IPS-18c (cell line): Measurements from ENCODE around the gene HARS2.
"Not testable (repeated sequence)": the region's sequence is repeated elsewhere in the genome, so short reads cannot be mapped to it uniquely, and the experiment has no call there.

Source experiments
- H3K4me3 ChIP-seq: 2 replicates; pipeline ENCODE4 v1.7.0; 2013; ENCODE audit warnings: low read depth, mild to moderate bottlenecking, low read length, moderate library complexity; ENCODE audit not compliant: insufficient read depth
- H3K9me3 ChIP-seq: one replicate; pipeline ENCODE4 v1.6.1; 2013; ENCODE audit warnings: mild to moderate bottlenecking, low read length, moderate library complexity; ENCODE audit not compliant: control insufficient read depth, insufficient read depth

HARS2 gene

GRCh38 chr5:140690941-140691924 lies at the start of gene HARS2, which contains the start of gene HARS1:
TSS of gene HARS2 (plus strand) at chr5:140691455. CDS start at chr5:140691649, 194 bp downstream.
TSS of gene HARS1 (minus strand) at chr5:140691370. CDS start at chr5:140691304, 66 bp downstream.
- Histone ChIP-seq H3K9me3 (no peaks in the 10 kb centered on the region), H3K4me3 (peak within 1 kb of the TSS; percentile 99)

GRCh38 chr5:140641716-140642115 lies 49.5 kb upstream of the HARS2 start:
- no peaks in the 10 kb centered on the region for H3K9me3 ChIP-seq
- H3K4me3 ChIP-seq, result no peak overlapping the region

DNA sequence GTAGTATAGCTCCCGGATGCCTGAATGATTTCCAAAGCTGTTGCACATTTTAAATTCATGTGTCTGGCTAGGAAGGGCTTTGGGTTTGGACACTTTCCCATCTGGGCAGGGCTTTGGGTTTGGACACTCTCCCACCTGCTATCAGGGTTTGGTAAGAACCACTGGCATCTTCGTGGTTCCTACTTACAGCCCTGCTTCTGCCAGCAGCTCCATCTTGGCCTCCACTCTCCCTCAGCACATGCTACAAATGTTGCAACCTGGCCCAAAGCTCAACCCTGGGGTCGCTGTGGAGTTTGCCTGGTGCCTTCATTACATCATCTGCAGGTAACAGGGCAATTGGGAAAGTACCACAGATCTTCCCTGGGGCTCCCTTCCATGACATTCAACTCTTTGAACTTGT lies 48.5 kb upstream of the HARS2 start:
- no peak overlapping the region for H3K4me3 ChIP-seq
- no peaks in the 10 kb centered on the region for H3K9me3 ChIP-seq

- Histone ChIP-seq H3K9me3 (no peaks in the 10 kb centered on the region), H3K4me3 (peak overlapping the region; percentile 80)
Observed at GRCh38 chr5:140647042-140647419, 44.2 kb upstream of the HARS2 start.

- Histone ChIP-seq H3K4me3 (no peak overlapping the region), H3K9me3 (no peaks in the 10 kb centered on the region)
Observed at GRCh38 chr5:140658870-140659269, 32.4 kb upstream of the HARS2 start.

DNA sequence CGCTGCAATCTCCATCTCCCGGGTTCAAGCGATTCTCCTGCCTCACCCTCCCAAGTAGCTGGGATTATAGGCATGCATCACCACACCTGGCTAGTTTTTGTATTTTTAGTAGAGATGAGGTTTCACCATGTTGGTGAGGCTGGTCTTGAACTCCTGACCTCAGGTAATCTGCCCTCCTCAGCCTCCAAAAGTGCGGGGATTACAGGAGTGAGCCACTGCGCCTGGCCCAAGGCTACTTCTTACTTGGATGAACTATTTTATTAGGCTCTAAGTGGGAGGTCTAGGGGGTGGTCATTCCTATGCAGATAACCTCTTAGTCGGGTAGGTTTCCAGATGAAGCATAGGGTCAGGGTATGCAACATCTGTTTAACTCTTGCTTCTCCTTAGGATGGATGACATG lies 30.9 kb upstream of the HARS2 start:
- not testable (repeated sequence) for H3K4me3 ChIP-seq, H3K9me3 ChIP-seq

DNA sequence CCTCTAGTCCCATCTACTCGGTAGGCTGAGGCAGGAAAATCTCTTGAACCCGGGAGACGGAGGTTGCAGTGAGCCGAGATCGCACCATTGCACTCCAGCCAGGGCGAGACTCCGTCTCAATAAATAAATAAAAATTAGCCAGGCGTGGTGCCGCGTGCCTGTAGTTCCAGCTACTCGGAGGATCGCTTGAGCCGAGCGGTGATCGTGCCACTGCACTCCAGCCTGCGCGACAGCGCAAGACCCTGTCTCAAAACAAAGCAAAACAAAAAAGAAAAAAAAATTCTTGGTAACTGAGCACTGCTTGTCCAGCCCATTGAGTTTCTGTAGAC lies 27.3 kb upstream of the HARS2 start:
- Histone ChIP-seq H3K4me3 (peak overlapping the region; percentile 95), H3K9me3 (no peaks in the 10 kb centered on the region)

DNA sequence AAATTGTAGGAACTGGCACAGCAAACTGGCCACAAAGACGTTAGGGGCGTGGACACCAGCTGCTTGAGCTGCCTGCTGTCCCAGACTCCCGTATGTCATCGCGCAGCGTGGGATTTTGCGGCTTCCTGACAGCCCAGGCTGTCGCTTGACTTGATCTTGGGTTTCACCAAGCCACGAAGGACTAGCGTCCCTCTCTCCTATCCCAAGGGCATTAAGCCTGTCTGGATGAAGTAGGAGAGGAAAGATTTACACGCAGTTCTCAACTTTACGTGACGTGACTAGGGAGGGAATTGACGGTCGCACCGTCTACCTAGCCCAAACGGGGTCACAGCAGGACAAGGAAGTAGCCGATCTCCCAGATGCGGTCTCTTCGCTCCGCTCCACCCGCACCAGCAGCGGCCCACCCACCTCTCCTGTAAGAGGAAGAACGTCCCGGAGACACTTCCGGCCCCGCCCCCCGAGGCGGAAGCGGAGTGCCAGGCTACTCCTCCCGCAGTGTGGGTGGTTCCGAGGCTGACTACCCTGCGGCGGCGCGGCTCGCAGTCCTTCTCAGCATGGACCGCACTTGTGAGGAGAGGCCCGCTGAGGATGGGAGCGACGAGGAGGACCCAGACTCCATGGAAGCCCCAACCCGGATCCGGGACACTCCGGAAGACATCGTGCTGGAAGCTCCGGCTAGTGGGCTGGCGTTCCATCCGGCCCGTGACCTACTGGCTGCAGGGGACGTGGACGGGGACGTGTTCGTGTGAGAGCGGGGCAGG lies 26.7 kb upstream of the HARS2 start, which contains the start of gene WDR55:
Gene WDR55 (plus strand): TSS at position 546 of the 761 bp plus-strand sequence. CDS start 9 bp downstream, at position 555.
- H3K9me3 ChIP-seq, result no peaks in the 10 kb centered on the region
- H3K4me3 ChIP-seq, result peak within 1 kb of the TSS; percentile 95

DNA sequence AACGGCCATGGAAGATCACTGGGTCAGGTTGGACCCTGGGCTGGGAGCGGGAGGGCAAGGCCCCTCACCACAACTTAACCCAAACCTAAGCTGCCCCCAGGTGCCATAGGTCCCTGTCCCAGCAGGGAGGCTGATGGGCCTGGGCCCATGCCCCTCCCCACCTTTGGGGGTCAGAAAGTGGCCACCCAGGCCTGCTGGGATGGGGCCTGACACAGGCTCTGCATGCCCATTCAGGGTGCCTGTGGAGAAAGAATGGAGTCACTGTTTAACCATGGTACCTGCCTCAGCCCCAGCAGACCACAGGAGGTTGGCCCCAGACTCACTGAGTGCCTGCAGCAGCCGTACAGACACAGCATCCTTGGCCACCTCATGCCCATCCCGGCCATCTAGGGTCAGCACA lies 20.2 kb upstream of the HARS2 start:
- H3K9me3 ChIP-seq, H3K4me3 ChIP-seq: not testable (repeated sequence)

DNA sequence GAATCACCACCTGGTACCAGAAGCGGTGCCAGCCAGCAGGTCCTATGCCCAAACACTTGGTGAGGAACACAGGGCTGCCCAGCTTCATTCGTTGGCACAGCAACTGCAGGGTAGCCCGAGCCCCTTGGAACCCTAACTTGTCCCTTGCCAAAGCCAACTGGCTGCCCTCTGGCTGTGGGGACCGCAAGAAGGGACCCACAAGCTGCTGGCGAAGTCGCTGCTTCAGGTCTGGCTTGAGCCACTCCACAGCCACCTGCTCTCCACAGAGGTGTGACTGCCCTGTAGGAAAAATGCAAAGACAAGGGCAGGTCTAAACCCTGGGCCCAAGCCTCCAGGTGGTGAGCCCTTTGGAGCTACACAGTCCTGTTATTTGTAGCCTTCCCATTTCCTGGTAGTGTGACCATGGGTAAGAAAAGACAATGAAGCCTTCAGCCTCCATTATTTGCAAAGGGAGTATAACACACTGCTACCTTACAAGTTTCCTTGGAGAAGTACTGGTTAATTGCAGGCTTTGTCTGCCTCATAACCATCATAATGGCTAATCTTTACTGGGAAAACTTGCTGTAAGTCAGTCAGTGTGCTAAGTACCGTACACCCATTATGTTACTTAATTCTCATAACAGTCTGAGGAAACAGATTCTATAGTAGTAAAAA lies 19.7 kb upstream of the HARS2 start:
- Histone ChIP-seq H3K9me3 (no peaks in the 10 kb centered on the region), H3K4me3 (no peak overlapping the region)

- Histone ChIP-seq H3K9me3 (no peaks in the 10 kb centered on the region), H3K4me3 (no peak overlapping the region)
Observed at GRCh38 chr5:140672455-140673186, 18.6 kb upstream of the HARS2 start.

DNA sequence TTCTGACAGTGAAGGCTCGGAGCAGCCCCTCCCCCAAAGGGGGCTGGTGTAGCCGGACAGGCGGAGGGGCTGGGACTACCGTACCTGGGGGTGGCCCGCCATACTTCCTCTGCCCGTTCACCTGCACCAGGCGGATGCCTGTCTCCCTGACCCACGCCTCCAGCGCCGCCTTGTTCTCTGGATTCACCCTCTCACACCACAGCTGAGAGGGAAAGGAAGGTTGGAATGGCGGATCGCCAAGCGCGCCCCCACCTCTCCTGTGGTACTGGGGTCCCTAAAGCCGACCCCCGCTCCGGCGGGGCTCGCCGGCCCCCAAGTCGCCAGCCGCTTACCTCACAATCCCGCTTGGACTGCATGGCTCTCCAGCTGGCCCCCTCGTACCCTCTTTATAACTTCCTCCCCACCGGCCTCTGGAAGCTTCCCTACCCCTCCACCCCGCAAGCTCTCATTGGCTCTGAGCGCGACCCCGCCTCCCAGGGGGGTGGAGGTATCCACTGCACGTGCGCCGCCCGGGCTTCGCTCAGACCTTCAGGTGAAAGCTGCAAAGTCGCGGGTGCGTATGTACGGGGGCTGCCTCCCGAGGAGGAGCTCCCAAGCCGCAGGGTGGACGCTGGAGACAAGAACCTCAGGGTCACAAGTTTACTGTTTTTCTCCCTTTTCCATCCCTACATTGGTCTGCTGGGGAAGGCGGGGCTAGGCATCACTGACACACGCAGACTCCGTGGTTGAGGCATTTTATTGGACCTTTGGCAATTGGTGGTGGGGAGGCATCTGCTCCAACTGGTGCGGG lies 17.9 kb upstream of the HARS2 start, which contains the start of gene DND1:
Gene DND1 (minus strand): TSS at position 390 of the 790 bp plus-strand sequence. CDS start 34 bp downstream, at position 356.
- H3K4me3 ChIP-seq, result no peak within 1 kb of the TSS
- H3K9me3 ChIP-seq, result no peaks in the 10 kb centered on the region

- H3K9me3 ChIP-seq, result no peaks in the 10 kb centered on the region
- H3K4me3 ChIP-seq, result no peak overlapping the region
Observed at GRCh38 chr5:140674211-140674610, 17.0 kb upstream of the HARS2 start.

DNA sequence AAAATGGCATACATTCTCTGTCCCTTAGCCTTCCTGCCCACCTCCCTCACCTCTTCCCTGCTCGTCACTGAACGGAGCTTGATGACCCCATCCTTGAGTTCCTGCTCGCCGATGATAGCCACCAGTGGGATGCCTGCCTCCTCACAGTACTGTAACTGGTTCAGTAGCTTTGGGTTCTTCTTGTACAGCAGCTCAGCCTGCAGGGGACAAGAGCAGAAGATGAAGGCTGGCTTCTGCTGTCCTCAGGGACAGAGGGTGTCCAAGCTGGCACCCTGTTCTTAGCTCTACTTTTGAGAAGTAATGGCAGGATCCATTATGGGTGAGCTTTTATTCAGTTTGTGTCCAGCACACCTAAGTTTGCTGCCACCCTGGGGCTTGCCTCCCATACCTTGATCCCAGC lies 16.6 kb upstream of the HARS2 start:
- Histone ChIP-seq H3K4me3 (no peak overlapping the region), H3K9me3 (no peaks in the 10 kb centered on the region)

DNA sequence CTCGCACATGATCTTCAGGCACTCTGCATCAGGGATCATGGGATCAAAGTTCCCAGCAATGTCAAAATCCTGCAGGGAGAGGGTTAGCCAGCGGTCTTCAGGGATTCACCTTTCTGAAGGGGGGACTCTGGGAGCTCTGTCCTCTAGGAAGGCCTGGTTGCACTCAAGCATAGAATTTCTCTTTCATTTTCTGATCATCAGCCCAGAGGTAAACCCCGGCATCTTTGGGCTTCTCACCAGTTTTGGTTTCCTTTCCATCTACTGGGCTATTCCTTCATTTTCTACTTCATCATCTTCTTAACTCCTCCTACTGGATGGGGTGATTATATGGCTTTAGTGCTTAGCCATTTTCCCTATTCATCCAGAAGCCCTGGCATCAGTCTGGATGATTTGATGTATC lies 13.3 kb upstream of the HARS2 start:
- Histone ChIP-seq H3K9me3 (peaks cover 2% of the 10 kb centered on the region), H3K4me3 (no peak overlapping the region)

DNA sequence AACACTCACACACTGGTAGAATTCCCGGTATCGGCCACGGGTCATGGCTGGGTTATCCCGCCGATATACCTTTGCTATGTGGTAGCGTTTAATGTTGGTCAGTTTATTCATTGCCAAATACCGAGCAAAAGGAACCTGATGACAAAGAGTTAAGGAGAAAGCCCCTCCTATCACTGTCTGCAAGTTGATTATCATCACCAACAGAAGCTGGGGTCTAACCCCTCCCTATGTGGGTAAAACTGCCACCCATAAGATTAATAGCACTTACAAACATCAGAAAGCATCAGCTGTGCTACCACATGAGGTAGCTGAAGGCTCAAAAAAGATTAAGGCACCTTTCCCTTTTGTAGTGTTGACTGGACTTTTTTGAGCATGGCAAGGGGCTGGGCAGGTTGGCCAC lies 12.3 kb upstream of the HARS2 start:
- H3K4me3 ChIP-seq, result no peak overlapping the region
- peaks cover 2% of the 10 kb centered on the region for H3K9me3 ChIP-seq
